IPS DF 4.7 (cell line): ENCODE measurements around the gene CSF1R.

Source experiments
- DNase-seq: peaks from one replicate; pipeline ENCODE4 v3.0.0-alpha.2; 2013; ENCODE audit warnings: low spot score; ENCODE audit errors: extremely low read depth

Gene CSF1R

GRCh38 chr5:150070821-150071220 is 15.5 kb downstream of the CSF1R start:
- DNase-seq, result no peak

- no peak for DNase-seq
These were observed 16.4 kb downstream of the CSF1R start for GRCh38 chr5:150069672-150070627.

- DNase-seq, result no peak
These were observed 17.3 kb downstream of the CSF1R start for GRCh38 chr5:150068961-150069645.

- no peak for DNase-seq
These were observed 17.9 kb downstream of the CSF1R start for GRCh38 chr5:150068472-150068871.

GRCh38 chr5:150068071-150068470 is 18.3 kb downstream of the CSF1R start:
- no peak for DNase-seq

GRCh38 chr5:150067405-150067960 is 18.9 kb downstream of the CSF1R start:
- no peak for DNase-seq

- no peak for DNase-seq
These were observed 19.4 kb downstream of the CSF1R start for GRCh38 chr5:150066901-150067396.

GRCh38 chr5:150066436-150066835 is 19.9 kb downstream of the CSF1R start:
- no peak for DNase-seq

GRCh38 chr5:150065886-150066285 is 20.5 kb downstream of the CSF1R start:
- no peak for DNase-seq

- no peak for DNase-seq
These were observed 21.0 kb downstream of the CSF1R start for GRCh38 chr5:150065346-150065745.

- DNase-seq, result no peak
These were observed 21.6 kb downstream of the CSF1R start for GRCh38 chr5:150064681-150065220.

GRCh38 chr5:150063638-150064037 is 22.7 kb downstream of the CSF1R start:
- no peak for DNase-seq

- DNase-seq, result no peak
These were observed 24.0 kb downstream of the CSF1R start for GRCh38 chr5:150062216-150062922.

GRCh38 chr5:150061538-150061995 is 24.8 kb downstream of the CSF1R start:
- no peak for DNase-seq

- DNase-seq, result no peak
These were observed 25.9 kb downstream of the CSF1R start for GRCh38 chr5:150060471-150060870.

- no peak for DNase-seq
These were observed 26.7 kb downstream of the CSF1R start for GRCh38 chr5:150059623-150060022.

GRCh38 chr5:150058480-150059126 is 27.8 kb downstream of the CSF1R start:
- no peak for DNase-seq

- DNase-seq, result no peak
These were observed 28.4 kb downstream of the CSF1R start for GRCh38 chr5:150057996-150058395.

GRCh38 chr5:150057511-150057910 is 28.8 kb downstream of the CSF1R start:
- no peak for DNase-seq

- DNase-seq, result no peak
These were observed 29.3 kb downstream of the CSF1R start for GRCh38 chr5:150057052-150057451.

- DNase-seq, result no peak
These were observed 30.3 kb downstream of the CSF1R start for GRCh38 chr5:150056075-150056443.
